HG03097 (cell line): ENCODE results near the gene IRAK3.
"Not testable (repeated sequence)": the region's sequence is repeated elsewhere in the genome, so short reads cannot be mapped to it uniquely, and the experiment has no call there.

Experiments used
- ATAC-seq: cut with Tn5 transposase; IDR thresholded peaks from one replicate; pipeline ENCODE4 v1.9.1; 2021; ENCODE audit not compliant: unreplicated experiment, low FRiP score

Gene IRAK3

GRCh38 chr12:66169221-66170170 lies 19.5 kb upstream of the IRAK3 start, which contains the start of gene TMBIM4:
Gene TMBIM4 (minus strand): TSS chr12:66169996. CDS start chr12:66169951, 45 bp downstream.
- peak; percentile 93 for ATAC-seq

- no peak for ATAC-seq
Observed at GRCh38 chr12:66170606-66171005, 18.4 kb upstream of the IRAK3 start.

- not testable (repeated sequence) for ATAC-seq
Observed at GRCh38 chr12:66174391-66175325, 14.4 kb upstream of the IRAK3 start.

GRCh38 chr12:66176105-66176900 lies 12.7 kb upstream of the IRAK3 start:
- ATAC-seq, result no peak

GRCh38 chr12:66182956-66183355 lies 6.1 kb upstream of the IRAK3 start:
- ATAC-seq, result no peak

GRCh38 chr12:66184822-66185221 lies 4.2 kb upstream of the IRAK3 start:
- ATAC-seq, result not testable (repeated sequence)

- ATAC-seq, result no peak
Observed at GRCh38 chr12:66187036-66187435, 2.0 kb upstream of the IRAK3 start.

GRCh38 chr12:66187821-66188220 lies 1.2 kb upstream of the IRAK3 start:
- ATAC-seq, result no peak

GRCh38 chr12:66189486-66189843 lies 451 bp downstream of the IRAK3 start:
- no peak for ATAC-seq

GRCh38 chr12:66189889-66190288 lies 875 bp downstream of the IRAK3 start:
- ATAC-seq, result no peak

- ATAC-seq, result no peak
Observed at GRCh38 chr12:66190519-66191370, 1.7 kb downstream of the IRAK3 start.

GRCh38 chr12:66191547-66192126 lies 2.6 kb downstream of the IRAK3 start:
- no peak for ATAC-seq

GRCh38 chr12:66194122-66194521 lies 5.1 kb downstream of the IRAK3 start:
- no peak for ATAC-seq

GRCh38 chr12:66195242-66195641 lies 6.2 kb downstream of the IRAK3 start:
- no peak for ATAC-seq

GRCh38 chr12:66196806-66197205 lies 7.8 kb downstream of the IRAK3 start:
- peak; percentile 66 for ATAC-seq

GRCh38 chr12:66197495-66197921 lies 8.5 kb downstream of the IRAK3 start:
- ATAC-seq, result no peak

- ATAC-seq, result no peak
Observed at GRCh38 chr12:66199141-66199540, 10.1 kb downstream of the IRAK3 start.

GRCh38 chr12:66199831-66200509 lies 11.0 kb downstream of the IRAK3 start:
- no peak for ATAC-seq
